GM08714 (cell line): ENCODE data around the gene UBE2G1.

Experiments used
- H3K4me3 ChIP-seq: fragments of 200-500 bp; sonication (Bioruptor generic); 2 replicates; pipeline ENCODE4 v1.5.1; 2014; ENCODE audit warnings: mild to moderate bottlenecking, low read length, inconsistent platforms
- ZNF274 ChIP-seq: IDR thresholded peaks from 2 replicates; pipeline ENCODE4 v1.6.1; 2012; ENCODE audit warnings: mild to moderate bottlenecking, low read depth, low read length

Gene UBE2G1

GRCh38 chr17:4331614-4332013 is 34.9 kb downstream of the UBE2G1 start:
- TF ChIP-seq ZNF274, result no peak
- no peak overlapping the region for H3K4me3 ChIP-seq

GRCh38 chr17:4329838-4330237 is 36.6 kb downstream of the UBE2G1 start:
- TF ChIP-seq ZNF274, result no peak
- H3K4me3 ChIP-seq, result no peak overlapping the region

- TF ChIP-seq ZNF274, result no peak
- no peak overlapping the region for H3K4me3 ChIP-seq
Observed at GRCh38 chr17:4327606-4328005, 38.9 kb downstream of the UBE2G1 start.

- TF ChIP-seq ZNF274, result no peak
- H3K4me3 ChIP-seq, result no peak overlapping the region
Observed at GRCh38 chr17:4326608-4327007, 39.9 kb downstream of the UBE2G1 start.

GRCh38 chr17:4326112-4326511 is 40.4 kb downstream of the UBE2G1 start:
- no peak overlapping the region for H3K4me3 ChIP-seq
- no peak for TF ChIP-seq ZNF274

- no peak for TF ChIP-seq ZNF274
- H3K4me3 ChIP-seq, result no peak overlapping the region
Observed at GRCh38 chr17:4324463-4324862, 42.0 kb downstream of the UBE2G1 start.

GRCh38 chr17:4319221-4319620 is 47.3 kb downstream of the UBE2G1 start:
- H3K4me3 ChIP-seq, result no peak overlapping the region
- TF ChIP-seq ZNF274, result no peak

- TF ChIP-seq ZNF274, result no peak
- H3K4me3 ChIP-seq, result no peak overlapping the region
Observed at GRCh38 chr17:4318596-4318995, 47.9 kb downstream of the UBE2G1 start.

GRCh38 chr17:4318186-4318585 is 48.3 kb downstream of the UBE2G1 start:
- no peak for TF ChIP-seq ZNF274

GRCh38 chr17:4317610-4318009 is 48.9 kb downstream of the UBE2G1 start:
- no peak overlapping the region for H3K4me3 ChIP-seq
- no peak for TF ChIP-seq ZNF274

More at GRCh38 chr17:4318186-4318585, 48.3 kb downstream of the UBE2G1 start:
- H3K4me3 ChIP-seq, result no peak overlapping the region

GRCh38 chr17:4316648-4317047 is 49.8 kb downstream of the UBE2G1 start:
- H3K4me3 ChIP-seq, result no peak overlapping the region
- TF ChIP-seq ZNF274, result no peak

GRCh38 chr17:4314618-4315017 is 51.9 kb downstream of the UBE2G1 start:
- no peak overlapping the region for H3K4me3 ChIP-seq
- no peak for TF ChIP-seq ZNF274

- no peak for TF ChIP-seq ZNF274
- no peak overlapping the region for H3K4me3 ChIP-seq
Observed at GRCh38 chr17:4314179-4314578, 52.3 kb downstream of the UBE2G1 start.

- no peak for TF ChIP-seq ZNF274
- H3K4me3 ChIP-seq, result no peak overlapping the region
Observed at GRCh38 chr17:4313221-4314114, 53.0 kb downstream of the UBE2G1 start.

- no peak overlapping the region for H3K4me3 ChIP-seq
- no peak for TF ChIP-seq ZNF274
Observed at GRCh38 chr17:4310354-4311060, 56.0 kb downstream of the UBE2G1 start.
